ENCODE results near the gene IER5. TPM values are rescaled to one million over a fixed set of nuclear protein-coding genes. Genes with fewer than 3 reads are reported as not detected.
"Not testable (repeated sequence)": the region's sequence is repeated elsewhere in the genome, so short reads cannot be mapped to it uniquely, and the experiment has no call there.

The IER5 gene
- total RNA-seq, 1 experiment from 2014 or later = 30.5 TPM

- TF ChIP-seq, protein P1, sequence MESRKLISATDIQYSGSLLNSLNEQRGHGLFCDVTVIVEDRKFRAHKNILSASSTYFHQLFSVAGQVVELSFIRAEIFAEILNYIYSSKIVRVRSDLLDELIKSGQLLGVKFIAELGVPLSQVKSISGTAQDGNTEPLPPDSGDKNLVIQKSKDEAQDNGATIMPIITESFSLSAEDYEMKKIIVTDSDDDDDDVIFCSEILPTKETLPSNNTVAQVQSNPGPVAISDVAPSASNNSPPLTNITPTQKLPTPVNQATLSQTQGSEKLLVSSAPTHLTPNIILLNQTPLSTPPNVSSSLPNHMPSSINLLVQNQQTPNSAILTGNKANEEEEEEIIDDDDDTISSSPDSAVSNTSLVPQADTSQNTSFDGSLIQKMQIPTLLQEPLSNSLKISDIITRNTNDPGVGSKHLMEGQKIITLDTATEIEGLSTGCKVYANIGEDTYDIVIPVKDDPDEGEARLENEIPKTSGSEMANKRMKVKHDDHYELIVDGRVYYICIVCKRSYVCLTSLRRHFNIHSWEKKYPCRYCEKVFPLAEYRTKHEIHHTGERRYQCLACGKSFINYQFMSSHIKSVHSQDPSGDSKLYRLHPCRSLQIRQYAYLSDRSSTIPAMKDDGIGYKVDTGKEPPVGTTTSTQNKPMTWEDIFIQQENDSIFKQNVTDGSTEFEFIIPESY (IDR thresholded peaks at IDR 0.05; ENCODE audit: extremely low read depth, insufficient replicate concordance, low read length) = no peak
- TF ChIP-seq SRF (IDR thresholded peaks at IDR 0.05; ENCODE audit: low read depth) = no peak
- no peak for TF ChIP-seq FOSL1 (IDR thresholded peaks at IDR 0.05; ENCODE audit: low read depth)
- no peak for TF ChIP-seq ZNF274 (IDR thresholded peaks at IDR 0.05; ENCODE audit: low read depth, low read length)
- no peak for TF ChIP-seq YY1 (IDR thresholded peaks at IDR 0.05; ENCODE audit: extremely low read depth, insufficient replicate concordance, low read depth, low read length)
These were observed 44.0 kb upstream of the IER5 start (continued) for GRCh38 chr1:181044449-181044966.

- H4K20me1 ChIP-seq (ENCODE audit: insufficient read depth); H3K4me2 ChIP-seq (ENCODE audit: low read length); H3K9me3 ChIP-seq (ENCODE audit: control insufficient read depth in 1 of 2, insufficient read depth in 1 of 2, low read depth in 1 of 2, low read length in 2 of 2); H3K36me3 ChIP-seq (ENCODE audit: control insufficient read depth in 1 of 2, insufficient read depth in 2 of 2, low read length in 2 of 2); H3K27ac ChIP-seq (ENCODE audit: low read depth, low read length); H3K9me2 ChIP-seq (ENCODE audit: insufficient read depth); BruUV-seq (replicated peaks); RAD21 ChIA-PET (ENCODE audit: low non-redundant PET in 1 of 2, low total read pairs in 2 of 2, uncharacterized antibody in 2 of 2, unreplicated experiment in 2 of 2); H2AFZ ChIP-seq (ENCODE audit: low read depth, low read length, poor library complexity, severe bottlenecking); intact Hi-C loops (cut with micrococcal nuclease); H3K4me3 ChIP-seq (replicated peaks in 1 of 2; ENCODE audit: low read depth in 1 of 2, low read length in 2 of 2); H3K9ac ChIP-seq (ENCODE audit: low read length); H3K4me1 ChIP-seq (ENCODE audit: control insufficient read depth in 1 of 2, insufficient read depth in 2 of 2, low read length in 2 of 2); CTCF ChIA-PET; ATAC-seq; H3K79me2 ChIP-seq (ENCODE audit: insufficient read depth, low read length); H3K27me3 ChIP-seq (ENCODE audit: insufficient read depth, low read length); DNase-seq (ENCODE audit: low read depth, low spot score): not testable (repeated sequence)
- POLR2A ChIA-PET = interaction anchor here (0.8 kb wide), 1 partner anchor 96 kb away, joined by 3 read pairs; no protein-coding TSS in a partner anchor
These were observed 42.6 kb upstream of the IER5 start for GRCh38 chr1:181045946-181046345.

DNA sequence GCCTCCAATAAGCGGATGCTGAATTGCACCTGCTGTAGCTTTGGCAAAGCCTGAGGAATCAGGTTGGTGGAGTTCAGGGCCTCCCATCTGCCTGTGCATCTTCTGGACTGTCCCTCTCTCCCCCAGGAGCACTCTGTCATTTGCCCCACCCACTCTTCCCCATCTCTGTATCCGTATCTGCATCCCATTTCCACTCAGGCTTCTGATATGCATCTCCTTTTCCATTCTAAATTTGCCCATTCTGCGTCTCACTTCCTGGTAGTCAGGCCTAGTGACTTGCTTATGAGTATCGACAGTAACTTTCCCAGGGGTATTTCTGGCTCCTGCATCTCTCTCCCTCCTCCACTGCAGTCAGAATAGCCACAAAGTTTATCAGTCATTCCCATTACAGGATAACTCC is 39.1 kb upstream of the IER5 start:
- Histone ChIP-seq H3K27ac (ENCODE audit: low read depth, low read length) (no peak overlapping the region), H3K9me2 (ENCODE audit: insufficient read depth) (no peaks in the 10 kb centered on the region), H3K36me3 (ENCODE audit: control insufficient read depth in 1 of 2, insufficient read depth in 2 of 2, low read length in 2 of 2) (no peaks in the 10 kb centered on the region), H3K4me3 (replicated peaks in 1 of 2; ENCODE audit: low read depth in 1 of 2, low read length in 2 of 2) (no peak overlapping the region), H4K20me1 (ENCODE audit: insufficient read depth) (no peaks in the 10 kb centered on the region), H2AFZ (ENCODE audit: low read depth, low read length, poor library complexity, severe bottlenecking) (no peak overlapping the region), H3K4me2 (ENCODE audit: low read length) (no peak overlapping the region), H3K27me3 (ENCODE audit: insufficient read depth, low read length) (no peaks in the 10 kb centered on the region), H3K4me1 (ENCODE audit: control insufficient read depth in 1 of 2, insufficient read depth in 2 of 2, low read length in 2 of 2) (no peaks in the 10 kb centered on the region), H3K9ac (ENCODE audit: low read length) (no peak overlapping the region), H3K9me3 (ENCODE audit: control insufficient read depth in 1 of 2, insufficient read depth in 1 of 2, low read depth in 1 of 2, low read length in 2 of 2) (no peaks in the 10 kb centered on the region), H3K79me2 (ENCODE audit: insufficient read depth, low read length) (no peaks in the 10 kb centered on the region)
- no TSS peak for BruUV-seq (replicated peaks)
- ChIA-PET POLR2A (no interaction called here), RAD21 (ENCODE audit: low non-redundant PET in 1 of 2, low total read pairs in 2 of 2, uncharacterized antibody in 2 of 2, unreplicated experiment in 2 of 2) (no interaction called here), CTCF (no interaction called here)
- TF ChIP-seq SIN3A (IDR thresholded peaks at IDR 0.05; ENCODE audit: low read depth) (no peak), SRF (IDR thresholded peaks at IDR 0.05; ENCODE audit: low read depth) (no peak), TCF7L2 (IDR thresholded peaks at IDR 0.05; ENCODE audit: borderline replicate concordance, extremely low read depth, insufficient read depth, insufficient read length) (no peak), POLR2A (IDR thresholded peaks at IDR 0.05; ENCODE audit: borderline replicate concordance, extremely low read depth, insufficient read depth, insufficient read length) (no peak), ELF1 (IDR thresholded peaks at IDR 0.05; ENCODE audit: borderline replicate concordance, low read depth) (no peak), ZFX (IDR thresholded peaks at IDR 0.05) (no peak), POLR2AphosphoS5 (IDR thresholded peaks at IDR 0.05; ENCODE audit: low read depth, low read length) (no peak), EGR1 (IDR thresholded peaks at IDR 0.05; ENCODE audit: low read depth) (no peak), CBX3 (IDR thresholded peaks at IDR 0.05; ENCODE audit: low read depth) (no peak)
- TF ChIP-seq, protein P1 (IDR thresholded peaks at IDR 0.05; ENCODE audit: extremely low read depth, insufficient replicate concordance, low read length) = no peak
- no peak for ATAC-seq
- intact Hi-C loops (cut with micrococcal nuclease) = no loop called here
- no peak for DNase-seq (ENCODE audit: low read depth, low spot score)
